ENCODE results near the gene SORCS2.
"Not testable (repeated sequence)": the region's sequence is repeated elsewhere in the genome, so short reads cannot be mapped to it uniquely, and the experiment has no call there.

SORCS2 gene

GRCh38 chr4:7591409-7592053 lies 399.2 kb downstream of the SORCS2 start:
- TF ChIP-seq, protein P1, sequence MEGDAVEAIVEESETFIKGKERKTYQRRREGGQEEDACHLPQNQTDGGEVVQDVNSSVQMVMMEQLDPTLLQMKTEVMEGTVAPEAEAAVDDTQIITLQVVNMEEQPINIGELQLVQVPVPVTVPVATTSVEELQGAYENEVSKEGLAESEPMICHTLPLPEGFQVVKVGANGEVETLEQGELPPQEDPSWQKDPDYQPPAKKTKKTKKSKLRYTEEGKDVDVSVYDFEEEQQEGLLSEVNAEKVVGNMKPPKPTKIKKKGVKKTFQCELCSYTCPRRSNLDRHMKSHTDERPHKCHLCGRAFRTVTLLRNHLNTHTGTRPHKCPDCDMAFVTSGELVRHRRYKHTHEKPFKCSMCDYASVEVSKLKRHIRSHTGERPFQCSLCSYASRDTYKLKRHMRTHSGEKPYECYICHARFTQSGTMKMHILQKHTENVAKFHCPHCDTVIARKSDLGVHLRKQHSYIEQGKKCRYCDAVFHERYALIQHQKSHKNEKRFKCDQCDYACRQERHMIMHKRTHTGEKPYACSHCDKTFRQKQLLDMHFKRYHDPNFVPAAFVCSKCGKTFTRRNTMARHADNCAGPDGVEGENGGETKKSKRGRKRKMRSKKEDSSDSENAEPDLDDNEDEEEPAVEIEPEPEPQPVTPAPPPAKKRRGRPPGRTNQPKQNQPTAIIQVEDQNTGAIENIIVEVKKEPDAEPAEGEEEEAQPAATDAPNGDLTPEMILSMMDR (IDR thresholded peaks at IDR 0.05; ENCODE audit: borderline replicate concordance, control extremely low read depth, extremely low read depth, insufficient read depth, missing control alignments) = no peak
- in situ Hi-C loops (cut with MboI; ENCODE audit: low sequenced_read_pairs, unreplicated experiment) = no loop called here
- no peak for DNase-seq (ENCODE audit: low spot score)

GRCh38 chr4:7593646-7594412 lies 401.5 kb downstream of the SORCS2 start:
- no peak for DNase-seq (ENCODE audit: low spot score)
- TF ChIP-seq, protein P1 (IDR thresholded peaks at IDR 0.05; ENCODE audit: borderline replicate concordance, control extremely low read depth, extremely low read depth, insufficient read depth, missing control alignments) = no peak
- in situ Hi-C loops (cut with MboI; ENCODE audit: low sequenced_read_pairs, unreplicated experiment) = no loop called here

- in situ Hi-C loops (cut with MboI; ENCODE audit: low sequenced_read_pairs, unreplicated experiment) = no loop called here
- DNase-seq (ENCODE audit: low spot score) = no peak
- TF ChIP-seq, protein P1 (IDR thresholded peaks at IDR 0.05; ENCODE audit: borderline replicate concordance, control extremely low read depth, extremely low read depth, insufficient read depth, missing control alignments) = no peak
These were observed 403.7 kb downstream of the SORCS2 start for GRCh38 chr4:7595934-7596461.

GRCh38 chr4:7596918-7597606 lies 404.7 kb downstream of the SORCS2 start:
- no peak for DNase-seq (ENCODE audit: low spot score)
- in situ Hi-C loops (cut with MboI; ENCODE audit: low sequenced_read_pairs, unreplicated experiment) = no loop called here
- TF ChIP-seq, protein P1 (IDR thresholded peaks at IDR 0.05; ENCODE audit: borderline replicate concordance, control extremely low read depth, extremely low read depth, insufficient read depth, missing control alignments) = no peak

DNA sequence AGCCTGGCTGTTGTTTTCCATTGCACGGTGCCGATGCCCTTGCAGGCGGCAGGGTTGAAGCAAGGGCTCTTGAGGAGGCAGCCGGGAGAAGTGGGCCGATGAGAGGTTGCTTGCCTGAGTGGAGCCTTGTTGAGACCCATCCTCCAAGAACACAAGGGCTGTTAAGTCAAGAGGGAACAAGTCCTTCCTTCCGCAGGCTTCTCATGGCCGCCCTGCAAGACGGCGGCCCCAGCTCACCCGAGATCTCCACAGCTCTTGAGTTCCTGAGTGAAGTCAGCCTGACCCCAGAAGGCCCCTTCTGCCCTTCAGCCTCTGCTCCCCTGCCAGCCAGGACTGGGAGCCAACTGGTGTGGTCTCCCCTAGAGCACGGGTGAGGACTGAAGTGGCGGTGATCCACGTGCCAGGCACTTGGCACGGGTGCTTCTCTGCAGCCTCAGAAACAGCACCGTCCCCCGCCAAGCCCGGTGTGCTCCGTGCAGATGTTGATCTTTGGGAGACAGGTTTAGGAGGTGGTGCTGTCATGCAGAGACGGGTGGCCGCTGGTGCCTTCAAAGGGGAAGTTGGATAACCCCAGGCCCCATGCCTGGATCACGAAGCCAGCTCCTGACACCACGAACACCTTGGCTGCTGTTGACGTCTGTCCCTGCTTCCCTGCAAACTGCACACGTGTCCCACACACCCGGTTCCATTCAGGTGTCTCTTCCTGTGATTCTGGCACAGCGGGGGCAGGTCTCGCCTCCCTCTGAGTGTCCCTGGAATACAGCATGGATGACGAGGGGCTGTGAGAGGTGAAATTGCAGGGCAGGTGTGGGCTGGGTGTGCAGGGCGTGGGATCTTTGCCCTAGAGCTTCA lies 406.8 kb downstream of the SORCS2 start:
- TF ChIP-seq, protein P1 (IDR thresholded peaks at IDR 0.05; ENCODE audit: borderline replicate concordance, control extremely low read depth, extremely low read depth, insufficient read depth, missing control alignments) = no peak
- DNase-seq (ENCODE audit: low spot score) = no peak
- in situ Hi-C loops (cut with MboI; ENCODE audit: low sequenced_read_pairs, unreplicated experiment) = no loop called here

DNA sequence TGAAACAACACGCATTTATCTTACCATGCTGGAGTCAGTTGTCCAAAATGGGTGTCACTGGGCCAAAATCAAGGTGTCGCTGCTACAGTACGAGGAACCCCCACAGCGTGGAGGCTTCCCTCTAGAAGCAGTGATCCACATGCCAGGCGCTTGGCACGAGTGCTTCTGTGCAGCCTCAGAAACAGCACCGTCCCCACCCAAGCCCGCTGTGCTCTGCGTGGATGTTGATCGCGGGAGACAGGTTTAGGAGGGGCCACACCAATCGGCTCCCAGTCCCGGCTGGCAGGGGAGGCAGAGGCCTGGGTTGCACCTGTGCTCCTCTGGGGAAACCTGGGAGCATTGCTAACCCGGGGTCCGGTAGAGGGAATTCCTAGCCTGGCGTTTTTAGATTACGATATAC lies 407.9 kb downstream of the SORCS2 start:
- DNase-seq (ENCODE audit: low spot score) = no peak
- TF ChIP-seq, protein P1 (IDR thresholded peaks at IDR 0.05; ENCODE audit: borderline replicate concordance, control extremely low read depth, extremely low read depth, insufficient read depth, missing control alignments) = no peak
- in situ Hi-C loops (cut with MboI; ENCODE audit: low sequenced_read_pairs, unreplicated experiment) = no loop called here

DNA sequence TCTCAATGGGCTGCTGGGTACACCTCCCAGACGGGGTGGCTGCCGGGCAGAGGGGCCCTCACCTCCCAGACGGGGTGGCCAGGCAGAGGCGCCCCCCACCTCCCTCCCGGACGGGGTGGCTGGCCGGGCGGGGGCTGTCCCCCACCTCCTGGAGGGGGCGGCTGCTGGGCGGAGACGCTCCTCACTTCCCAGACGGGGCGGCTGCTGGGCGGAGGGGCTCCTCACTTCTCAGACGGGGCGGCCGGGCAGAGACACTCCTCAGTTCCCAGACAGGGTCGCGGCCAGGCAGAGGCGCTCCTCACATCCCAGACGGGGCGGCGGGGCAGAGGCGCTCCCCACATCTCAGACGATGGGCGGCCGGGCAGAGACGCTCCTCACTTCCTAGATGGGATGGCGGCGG lies 409.8 kb downstream of the SORCS2 start:
- in situ Hi-C loops (cut with MboI; ENCODE audit: low sequenced_read_pairs, unreplicated experiment) = not testable (repeated sequence)

More for the DNA sequence above, 409.8 kb downstream of the SORCS2 start:
- DNase-seq (ENCODE audit: low spot score) = not testable (repeated sequence)

Measured in GM13976 (cell line).